ENCODE data around the gene CHL1.

CHL1 gene

GRCh38 chr3:291646-292436, 95.3 kb downstream of the CHL1 start:
- no peak for TF ChIP-seq CTCF (IDR thresholded peaks at IDR 0.05; ENCODE audit: insufficient read depth, low read depth, low read length, missing control alignments)
- no peak for DNase-seq (ENCODE audit: low read depth)
- H3K4me3 ChIP-seq (ENCODE audit: low read depth, low read length): no peak overlapping the region

GRCh38 chr3:294096-294495, 97.5 kb downstream of the CHL1 start:
- no peak for DNase-seq (ENCODE audit: low read depth)
- no peak overlapping the region for H3K4me3 ChIP-seq (ENCODE audit: low read depth, low read length)
- no peak for TF ChIP-seq CTCF (IDR thresholded peaks at IDR 0.05; ENCODE audit: insufficient read depth, low read depth, low read length, missing control alignments)

GRCh38 chr3:294581-294980, 98.0 kb downstream of the CHL1 start:
- H3K4me3 ChIP-seq (ENCODE audit: low read depth, low read length): no peak overlapping the region
- no peak for DNase-seq (ENCODE audit: low read depth)
- no peak for TF ChIP-seq CTCF (IDR thresholded peaks at IDR 0.05; ENCODE audit: insufficient read depth, low read depth, low read length, missing control alignments)

GRCh38 chr3:295166-295565, 98.6 kb downstream of the CHL1 start:
- no peak for TF ChIP-seq CTCF (IDR thresholded peaks at IDR 0.05; ENCODE audit: insufficient read depth, low read depth, low read length, missing control alignments)

GRCh38 chr3:297585-297984, 101.0 kb downstream of the CHL1 start:
- DNase-seq (ENCODE audit: low read depth): no peak
- no peak for TF ChIP-seq CTCF (IDR thresholded peaks at IDR 0.05; ENCODE audit: insufficient read depth, low read depth, low read length, missing control alignments)
- H3K4me3 ChIP-seq (ENCODE audit: low read depth, low read length): no peak overlapping the region

More at GRCh38 chr3:295166-295565, 98.6 kb downstream of the CHL1 start:
- DNase-seq (ENCODE audit: low read depth): no peak
- no peak overlapping the region for H3K4me3 ChIP-seq (ENCODE audit: low read depth, low read length)

GRCh38 chr3:299590-300301, 103.2 kb downstream of the CHL1 start:
- TF ChIP-seq CTCF (IDR thresholded peaks at IDR 0.05; ENCODE audit: insufficient read depth, low read depth, low read length, missing control alignments): no peak
- no peak for DNase-seq (ENCODE audit: low read depth)

More at GRCh38 chr3:299590-300301, 103.2 kb downstream of the CHL1 start:
- no peak overlapping the region for H3K4me3 ChIP-seq (ENCODE audit: low read depth, low read length)
